Nephron progenitor cell (in vitro differentiated cells): Measurements from ENCODE around the gene PKP2.
"Not testable (repeated sequence)": the region's sequence is repeated elsewhere in the genome, so short reads cannot be mapped to it uniquely, and the experiment has no call there.

Experiments
- DNase-seq: peaks from one replicate; pipeline ENCODE4 v3.0.0; 2021
- H3K27ac Mint-ChIP-seq: 2 replicates; pipeline ENCODE4 v1.8.0; 2021; ENCODE audit warnings: mild to moderate bottlenecking, moderate library complexity, mixed read lengths
- H3K27me3 Mint-ChIP-seq: 2 replicates; pipeline ENCODE4 v1.8.0; 2021; ENCODE audit warnings: mild to moderate bottlenecking, low read depth, mixed read lengths; ENCODE audit not compliant: poor library complexity
- H3K36me3 Mint-ChIP-seq: 2 replicates; pipeline ENCODE4 v1.8.0; 2021; ENCODE audit warnings: low read depth, mixed read lengths
- H3K4me1 Mint-ChIP-seq: 2 replicates; pipeline ENCODE4 v1.8.0; 2021; ENCODE audit warnings: mixed read lengths
- H3K4me3 Mint-ChIP-seq: 2 replicates; pipeline ENCODE4 v1.8.0; 2021; ENCODE audit warnings: mild to moderate bottlenecking, moderate library complexity, mixed read lengths
- H3K9me3 Mint-ChIP-seq: 2 replicates; pipeline ENCODE4 v1.8.0; 2021; ENCODE audit warnings: mild to moderate bottlenecking, moderate library complexity, mixed read lengths
- CTCF ChIP-seq: fragments of 200-600 bp; sonication (generic); IDR thresholded peaks from 2 replicates; pipeline ENCODE4 v1.5.0; 2021; ENCODE audit warnings: antibody characterized with exemption

Gene PKP2

GRCh38 chr12:32877601-32878459, 18.7 kb downstream of the PKP2 start:
- Mint-ChIP-seq H3K4me1 (peaks cover 31% of the 10 kb centered on the region), H3K27me3 (no peaks in the 10 kb centered on the region), H3K4me3 (no peak overlapping the region), H3K9me3 (no peaks in the 10 kb centered on the region), H3K36me3 (no peaks in the 10 kb centered on the region), H3K27ac (no peak overlapping the region)
- no peak for DNase-seq
- TF ChIP-seq CTCF, result no peak

GRCh38 chr12:32876004-32876403, 20.6 kb downstream of the PKP2 start:
- Mint-ChIP-seq H3K36me3 (no peaks in the 10 kb centered on the region), H3K4me1 (peaks cover 18% of the 10 kb centered on the region), H3K4me3 (no peak overlapping the region), H3K27me3 (no peaks in the 10 kb centered on the region), H3K27ac (no peak overlapping the region), H3K9me3 (no peaks in the 10 kb centered on the region)
- DNase-seq, result no peak
- no peak for TF ChIP-seq CTCF

- Mint-ChIP-seq H3K27ac (peak overlapping the region; percentile 3), H3K9me3 (no peaks in the 10 kb centered on the region), H3K4me3 (no peak overlapping the region), H3K4me1 (peaks cover 11% of the 10 kb centered on the region), H3K27me3 (no peaks in the 10 kb centered on the region), H3K36me3 (no peaks in the 10 kb centered on the region)
- no peak for DNase-seq
- TF ChIP-seq CTCF, result no peak
Observed at GRCh38 chr12:32874975-32875374, 21.6 kb downstream of the PKP2 start.

- no peaks in the 10 kb centered on the region for H3K9me3 Mint-ChIP-seq
- no peaks in the 10 kb centered on the region for H3K36me3 Mint-ChIP-seq
- H3K27me3 Mint-ChIP-seq, result no peaks in the 10 kb centered on the region
- H3K27ac Mint-ChIP-seq, result no peak overlapping the region
- no peak for TF ChIP-seq CTCF
- peaks cover 6% of the 10 kb centered on the region for H3K4me1 Mint-ChIP-seq
- H3K4me3 Mint-ChIP-seq, result no peak overlapping the region
- no peak for DNase-seq
Observed at GRCh38 chr12:32874078-32874477, 22.5 kb downstream of the PKP2 start.

- not testable (repeated sequence) for H3K27me3 Mint-ChIP-seq, H3K36me3 Mint-ChIP-seq, H3K27ac Mint-ChIP-seq, DNase-seq, H3K9me3 Mint-ChIP-seq, H3K4me3 Mint-ChIP-seq, H3K4me1 Mint-ChIP-seq
Observed at GRCh38 chr12:32872416-32872815, 24.2 kb downstream of the PKP2 start.

GRCh38 chr12:32870716-32871115, 25.9 kb downstream of the PKP2 start:
- H3K27me3 Mint-ChIP-seq, result no peaks in the 10 kb centered on the region
- no peak for TF ChIP-seq CTCF
- H3K36me3 Mint-ChIP-seq, result peaks cover 5% of the 10 kb centered on the region
- H3K4me1 Mint-ChIP-seq, result peaks cover 6% of the 10 kb centered on the region
- H3K27ac Mint-ChIP-seq, result peak overlapping the region; percentile 15
- H3K4me3 Mint-ChIP-seq, result no peak overlapping the region
- DNase-seq, result no peak
- no peaks in the 10 kb centered on the region for H3K9me3 Mint-ChIP-seq
